ENCODE measurements around the gene DISC1.
"Not testable (repeated sequence)": the region's sequence is repeated elsewhere in the genome, so short reads cannot be mapped to it uniquely, and the experiment has no call there.

DISC1 gene

DNA sequence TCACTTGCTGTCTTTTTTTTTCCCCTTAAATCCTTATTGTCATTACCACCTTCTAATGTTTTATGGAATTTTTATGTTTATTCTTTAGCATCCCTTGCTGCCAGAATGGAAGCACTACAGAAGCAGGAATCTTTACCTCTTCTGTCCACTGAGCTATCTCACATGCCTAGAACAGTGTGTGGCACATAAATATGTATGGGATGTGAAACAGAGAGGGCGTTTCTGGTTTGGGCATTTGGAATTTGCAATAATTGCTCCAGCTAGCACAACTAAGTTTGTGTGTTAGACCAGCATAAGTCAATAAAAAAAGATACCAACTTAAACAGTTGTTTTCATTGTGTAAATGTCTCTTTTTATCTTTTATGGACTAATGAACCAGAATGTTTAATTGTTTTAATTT, 330.8 kb downstream of the DISC1 start:
- no peak for FAIRE-seq
- DNase-seq (ENCODE audit: insufficient read length), result no peak
- TF ChIP-seq TAF1 (IDR thresholded peaks at IDR 0.05; ENCODE audit: borderline replicate concordance, low read depth, low read length) (no peak), POLR2AphosphoS5 (IDR thresholded peaks at IDR 0.05; ENCODE audit: low read depth, low read length) (no peak), POLR2A (IDR thresholded peaks at IDR 0.05; ENCODE audit: low read depth, low read length) (no peak)

- TF ChIP-seq POLR2A (IDR thresholded peaks at IDR 0.05; ENCODE audit: low read depth, low read length) (no peak), POLR2AphosphoS5 (IDR thresholded peaks at IDR 0.05; ENCODE audit: low read depth, low read length) (no peak), TAF1 (IDR thresholded peaks at IDR 0.05; ENCODE audit: borderline replicate concordance, low read depth, low read length) (no peak)
- no peak for FAIRE-seq
- DNase-seq (ENCODE audit: insufficient read length), result no peak
Observed at GRCh38 chr1:231958448-231958847, 331.9 kb downstream of the DISC1 start.

DNA sequence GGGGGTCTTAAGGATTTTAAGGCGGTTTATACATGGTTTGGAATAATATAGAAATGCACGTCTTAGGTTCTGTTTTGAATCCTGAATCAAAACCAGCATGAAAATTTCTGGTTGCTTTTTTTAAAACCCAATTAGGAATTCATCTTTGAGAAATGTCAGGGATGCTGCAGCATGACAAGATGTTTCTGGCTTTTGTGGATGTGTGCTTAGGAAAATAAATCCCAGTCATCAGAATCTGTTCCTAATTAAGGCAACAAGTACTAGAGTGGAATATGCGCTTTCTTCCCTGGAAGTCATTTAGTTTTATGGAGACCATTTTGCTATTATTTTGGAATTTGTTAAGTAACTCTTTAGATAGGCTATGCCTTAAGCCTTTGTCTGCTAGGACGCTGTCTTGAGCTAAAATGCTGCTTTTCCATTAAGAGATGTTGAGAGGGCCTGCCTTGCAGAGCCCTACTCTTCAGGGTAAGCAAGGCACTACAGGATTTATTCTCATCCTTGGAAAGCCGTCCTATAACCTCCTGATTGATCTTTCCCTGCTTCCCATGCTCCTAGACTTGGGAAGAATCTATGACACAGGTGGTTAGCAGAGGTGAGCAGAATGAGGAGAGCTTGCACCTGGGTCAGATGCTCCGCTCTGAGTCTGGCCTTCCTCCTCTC, 332.8 kb downstream of the DISC1 start:
- no peak for TF ChIP-seq POLR2A (IDR thresholded peaks at IDR 0.05; ENCODE audit: low read depth, low read length)
- TF ChIP-seq TAF1 (IDR thresholded peaks at IDR 0.05; ENCODE audit: borderline replicate concordance, low read depth, low read length), result no peak
- TF ChIP-seq POLR2AphosphoS5 (IDR thresholded peaks at IDR 0.05; ENCODE audit: low read depth, low read length), result no peak
- no peak for FAIRE-seq
- DNase-seq (ENCODE audit: insufficient read length), result no peak

GRCh38 chr1:231961801-231962200, 335.2 kb downstream of the DISC1 start:
- DNase-seq (ENCODE audit: insufficient read length); FAIRE-seq: not testable (repeated sequence)

GRCh38 chr1:231962636-231963035, 336.0 kb downstream of the DISC1 start:
- DNase-seq (ENCODE audit: insufficient read length) (no peak), FAIRE-seq (no peak)
- TF ChIP-seq TAF1 (IDR thresholded peaks at IDR 0.05; ENCODE audit: borderline replicate concordance, low read depth, low read length) (no peak), POLR2A (IDR thresholded peaks at IDR 0.05; ENCODE audit: low read depth, low read length) (no peak), POLR2AphosphoS5 (IDR thresholded peaks at IDR 0.05; ENCODE audit: low read depth, low read length) (no peak)

DNA sequence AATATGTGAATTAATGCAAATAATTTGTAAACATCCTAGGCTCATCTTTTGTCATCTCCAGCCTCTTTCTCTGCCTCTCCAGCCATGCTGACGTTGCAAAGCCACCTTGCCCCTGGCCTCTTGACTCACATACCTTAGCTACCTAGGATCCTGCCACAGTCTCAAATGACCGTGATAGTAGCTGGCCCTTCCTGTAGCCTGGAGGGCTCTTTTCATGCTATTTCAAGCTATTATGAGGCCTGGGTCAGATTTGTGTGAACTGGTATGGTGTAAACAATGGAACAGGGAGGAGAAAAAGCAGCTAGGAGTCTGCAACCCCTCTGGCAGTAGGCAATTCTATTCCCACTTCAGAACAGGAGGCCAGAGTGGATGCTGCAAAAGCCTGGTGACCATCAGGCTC, 337.7 kb downstream of the DISC1 start:
- no peak for TF ChIP-seq POLR2AphosphoS5 (IDR thresholded peaks at IDR 0.05; ENCODE audit: low read depth, low read length)
- TF ChIP-seq POLR2A (IDR thresholded peaks at IDR 0.05; ENCODE audit: low read depth, low read length), result no peak
- no peak for TF ChIP-seq TAF1 (IDR thresholded peaks at IDR 0.05; ENCODE audit: borderline replicate concordance, low read depth, low read length)
- DNase-seq (ENCODE audit: insufficient read length) (no peak), FAIRE-seq (no peak)

DNA sequence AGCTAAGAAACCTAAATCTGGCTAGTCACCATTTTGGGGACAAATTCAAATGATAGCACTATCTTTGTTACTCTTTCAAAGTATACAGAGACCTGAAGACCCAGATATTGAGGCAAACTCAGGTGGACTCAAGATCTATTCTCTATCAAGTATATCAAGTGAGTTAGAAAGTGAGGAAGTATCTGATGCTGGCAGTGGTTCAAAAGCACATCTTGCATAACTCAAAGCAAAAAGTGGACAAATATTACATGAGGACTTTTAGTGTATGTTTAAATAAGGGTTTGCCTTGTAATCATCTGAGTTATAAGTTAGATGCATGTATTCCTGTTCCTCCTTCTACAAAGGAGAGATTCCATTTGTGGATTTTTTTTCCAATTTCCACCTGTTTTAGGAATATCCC, 338.4 kb downstream of the DISC1 start:
- no peak for TF ChIP-seq POLR2A (IDR thresholded peaks at IDR 0.05; ENCODE audit: low read depth, low read length)
- no peak for TF ChIP-seq POLR2AphosphoS5 (IDR thresholded peaks at IDR 0.05; ENCODE audit: low read depth, low read length)
- TF ChIP-seq TAF1 (IDR thresholded peaks at IDR 0.05; ENCODE audit: borderline replicate concordance, low read depth, low read length), result no peak
- no peak for DNase-seq (ENCODE audit: insufficient read length)
- no peak for FAIRE-seq

DNA sequence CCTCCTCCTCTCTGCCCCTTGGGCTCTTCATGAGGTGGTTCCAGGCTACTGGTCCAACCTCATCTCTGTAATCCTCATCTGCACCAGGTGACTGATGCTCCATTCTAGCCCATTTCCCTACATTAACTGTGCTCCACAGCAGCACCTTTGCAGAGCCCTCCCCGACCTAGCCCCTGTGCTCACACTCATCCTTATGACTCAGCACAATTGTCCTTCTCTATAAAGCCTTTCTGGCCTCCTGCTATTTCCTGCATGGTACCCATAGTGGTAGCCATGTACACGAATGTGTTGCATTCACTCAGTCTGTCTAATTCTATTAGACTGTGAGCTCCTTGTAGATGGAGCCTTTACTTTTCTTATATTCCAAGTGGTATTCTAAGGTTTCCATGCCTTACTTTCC, 339.0 kb downstream of the DISC1 start:
- FAIRE-seq, result no peak
- no peak for DNase-seq (ENCODE audit: insufficient read length)
- no peak for TF ChIP-seq TAF1 (IDR thresholded peaks at IDR 0.05; ENCODE audit: borderline replicate concordance, low read depth, low read length)
- no peak for TF ChIP-seq POLR2A (IDR thresholded peaks at IDR 0.05; ENCODE audit: low read depth, low read length)
- no peak for TF ChIP-seq POLR2AphosphoS5 (IDR thresholded peaks at IDR 0.05; ENCODE audit: low read depth, low read length)

DNA sequence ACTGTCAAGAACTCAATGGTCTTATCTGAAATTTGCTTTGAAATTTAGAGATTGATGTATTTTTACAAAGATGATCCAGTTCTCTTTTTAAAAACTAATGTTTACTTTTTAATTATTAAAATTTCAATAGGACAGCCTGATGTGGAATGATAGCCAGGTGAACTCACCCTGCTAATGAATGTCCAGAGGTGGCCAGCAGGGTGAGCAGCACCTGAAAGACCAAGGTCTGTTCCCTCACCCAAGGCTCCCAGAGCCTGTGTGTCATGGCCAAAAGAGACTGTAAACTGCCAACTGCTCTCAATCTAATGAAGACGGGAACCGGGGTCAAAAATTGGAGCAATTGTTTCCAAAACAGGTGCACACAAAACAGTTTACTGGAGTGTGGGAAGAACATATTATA, 340.4 kb downstream of the DISC1 start:
- TF ChIP-seq POLR2A (IDR thresholded peaks at IDR 0.05; ENCODE audit: low read depth, low read length) (no peak), POLR2AphosphoS5 (IDR thresholded peaks at IDR 0.05; ENCODE audit: low read depth, low read length) (no peak), TAF1 (IDR thresholded peaks at IDR 0.05; ENCODE audit: borderline replicate concordance, low read depth, low read length) (no peak)
- FAIRE-seq, result no peak
- no peak for DNase-seq (ENCODE audit: insufficient read length)

- FAIRE-seq (no peak), DNase-seq (ENCODE audit: insufficient read length) (no peak)
- no peak for TF ChIP-seq POLR2A (IDR thresholded peaks at IDR 0.05; ENCODE audit: low read depth, low read length)
- no peak for TF ChIP-seq TAF1 (IDR thresholded peaks at IDR 0.05; ENCODE audit: borderline replicate concordance, low read depth, low read length)
- TF ChIP-seq POLR2AphosphoS5 (IDR thresholded peaks at IDR 0.05; ENCODE audit: low read depth, low read length), result no peak
Observed at GRCh38 chr1:231969076-231969475, 342.5 kb downstream of the DISC1 start.

DNA sequence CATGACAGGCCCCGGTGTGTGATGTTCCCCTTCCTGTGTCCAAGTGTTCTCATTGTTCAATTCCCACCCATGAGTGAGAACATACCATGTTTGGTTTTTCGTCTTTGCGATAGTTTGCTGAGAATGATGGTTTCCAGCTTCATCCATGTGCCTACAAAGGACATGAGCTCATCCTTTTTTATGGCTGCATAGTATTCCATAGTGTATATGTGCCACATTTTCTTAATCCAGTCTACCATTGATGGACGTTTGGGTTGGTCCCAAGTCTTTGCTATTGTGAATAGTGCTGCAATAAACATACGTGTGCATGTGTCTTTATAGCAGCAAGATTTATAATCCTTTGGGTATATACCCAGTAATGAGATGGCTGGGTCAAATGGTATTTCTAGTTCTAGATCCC, 343.2 kb downstream of the DISC1 start:
- FAIRE-seq, result not testable (repeated sequence)

GRCh38 chr1:231970684-231971083, 344.1 kb downstream of the DISC1 start:
- TF ChIP-seq POLR2A (IDR thresholded peaks at IDR 0.05; ENCODE audit: low read depth, low read length) (no peak), POLR2AphosphoS5 (IDR thresholded peaks at IDR 0.05; ENCODE audit: low read depth, low read length) (no peak), TAF1 (IDR thresholded peaks at IDR 0.05; ENCODE audit: borderline replicate concordance, low read depth, low read length) (no peak)
- no peak for DNase-seq (ENCODE audit: insufficient read length)

More for the DNA sequence above, 343.2 kb downstream of the DISC1 start:
- DNase-seq (ENCODE audit: insufficient read length), result not testable (repeated sequence)

More at GRCh38 chr1:231970684-231971083, 344.1 kb downstream of the DISC1 start:
- no peak for FAIRE-seq

Measured in GM12892 (cell line).